Kidney (tissue), 19 donors: ENCODE results near the gene SERF1B. TPM values are rescaled to one million over a fixed set of nuclear protein-coding genes. Genes with fewer than 3 reads are reported as not detected.
"Not testable (repeated sequence)": the region's sequence is repeated elsewhere in the genome, so short reads cannot be mapped to it uniquely, and the experiment has no call there.

Experiments
- DNase-seq, 5 donors: peaks; one replicate each; pipeline ENCODE4 v3.0.0-alpha.2; 2013 to 2020
- FAIRE-seq: peaks from 2 replicates; lab custom pipeline; 2012; peaks lifted over from hg19 to GRCh38; lab: Jason Lieb, UNC
- H3K27ac ChIP-seq, 2 donors: one replicate each; pipeline ENCODE4 v1.7.0; 2013; ENCODE audit warnings: low read depth in 2 of 2, low read length in 2 of 2, inconsistent platforms in 1 of 2
- H3K27me3 ChIP-seq: one replicate; pipeline ENCODE4 v1.7.1; 2013; ENCODE audit warnings: low read length, inconsistent platforms; ENCODE audit not compliant: control insufficient read depth, insufficient read depth
- H3K36me3 ChIP-seq, 3 donors: one replicate each; pipeline versions ENCODE4 v1.7.0 to v1.7.1; 2013; ENCODE audit warnings: low read length in 3 of 3, control low read depth in 1 of 3, inconsistent platforms in 1 of 3; ENCODE audit not compliant: insufficient read depth in 3 of 3, control insufficient read depth in 2 of 3
- H3K4me1 ChIP-seq, 3 donors: one replicate each; pipeline versions ENCODE4 v1.7.0 to v1.7.1; 2013; ENCODE audit warnings: low read length in 3 of 3, inconsistent platforms in 1 of 3, low read depth in 1 of 3; ENCODE audit not compliant: control insufficient read depth in 2 of 3, insufficient read depth in 2 of 3
- H3K4me3 ChIP-seq, 3 donors: one replicate each; pipeline versions ENCODE4 v1.7.0 to v1.8.1; 2013; ENCODE audit warnings: low read length in 3 of 3, control low read depth in 1 of 3, inconsistent platforms in 1 of 3
- H3K9ac ChIP-seq, 3 donors: one replicate each; pipeline versions ENCODE4 v1.7.0 to v1.7.1; 2013; ENCODE audit warnings: low read length in 3 of 3, control low read depth in 1 of 3, inconsistent platforms in 1 of 3
- H3K9me3 ChIP-seq, 3 donors: one replicate each; pipeline versions ENCODE4 v1.7.0 to v1.7.1; 2013; ENCODE audit warnings: low read length in 3 of 3, control low read depth in 1 of 3, inconsistent platforms in 1 of 3; ENCODE audit not compliant: control insufficient read depth in 2 of 3, insufficient read depth in 1 of 3
- intact Hi-C: fragments of 100-400 bp; cut with DNase I; formaldehyde crosslinking; loops from one replicate; pipeline ENCODE4 v1.11.1; 2022
- long read RNA-seq, 10 donors: library from polyadenylated mRNA in 1 of 10; unstranded in 1 of 10; transcript quantifications; one replicate each; pipeline ENCODE4 v2.0.0 and lab custom pipeline, GENCODE V29; 2021 to 2026
- polyA plus RNA-seq: library from polyadenylated mRNA; stranded (reverse); fragments of 350-450 nt; fragmentation: Illumina TruSeq; extraction: RNeasy Lipid Tissue Mini Kit (QIAGEN cat#74804); gene quantifications from one replicate; pipeline ENCODE4 v1.2.3, GENCODE V29; 2014; ENCODE audit warnings: low read depth, low replicate concordance; ENCODE audit not compliant: insufficient read depth
- total RNA-seq: library from RNA; stranded (reverse); fragmentation: NEBNext Ultra II Directional; extraction: Animal tissue kit (Norgen Biotek cat#: 25700); gene quantifications from one replicate; pipeline ENCODE4 v1.2.1, GENCODE V29; 2021
- donor health status: control.
- donor health status: control.
- donor health status: DM: yes; HTN: yes; CAD: no.
- donor health status: Normal renal cell carcinoma (clear cell type).

Gene SERF1B
- total RNA-seq (19.9 TPM), polyA plus RNA-seq (78.9 TPM)
- long read RNA-seq, donor 1, transcript SERF1B-202 (3 exons, 703 nt) = major isoform, 17 of 33 reads
- long read RNA-seq, donor 1, partial matches to known transcripts = 7 of 33 reads
- long read RNA-seq, donor 1, other reads (novel, unspliced or antisense) = 5 of 33 reads
- long read RNA-seq, donor 2, transcript SERF1B-202 (3 exons, 703 nt) = major isoform, 15 of 17 reads
- long read RNA-seq, donor 2, partial matches to known transcripts = 0 of 17 reads
- long read RNA-seq, donor 2, other reads (novel, unspliced or antisense) = 0 of 17 reads
- long read RNA-seq, donor 3, transcript SERF1B-207 (3 exons, 433 nt) = minor isoform, 5 of 35 reads
- long read RNA-seq, donor 3, transcript SERF1B-202 (3 exons, 703 nt) = major isoform, 18 of 35 reads
- long read RNA-seq, donor 3, partial matches to known transcripts = 10 of 35 reads
- long read RNA-seq, donor 3, other reads (novel, unspliced or antisense) = 0 of 35 reads
- long read RNA-seq, donor 4, transcript SERF1B-202 (3 exons, 703 nt) = major isoform, 11 of 19 reads
- long read RNA-seq, donor 4, partial matches to known transcripts = 0 of 19 reads
- long read RNA-seq, donor 4, other reads (novel, unspliced or antisense) = 0 of 19 reads
- long read RNA-seq, donor 5, partial matches to known transcripts = 0 of 2 reads
- long read RNA-seq, donor 5, other reads (novel, unspliced or antisense) = 0 of 2 reads
- long read RNA-seq, donor 6, transcript SERF1B-207 (3 exons, 433 nt) = minor isoform, 5 of 96 reads
- long read RNA-seq, donor 6, transcript SERF1B-202 (3 exons, 703 nt) = major isoform, 45 of 96 reads
- long read RNA-seq, donor 6, partial matches to known transcripts = 41 of 96 reads
- long read RNA-seq, donor 6, other reads (novel, unspliced or antisense) = 0 of 96 reads
- long read RNA-seq, donor 7, transcript SERF1B-202 (3 exons, 703 nt) = major isoform, 5 of 7 reads
- long read RNA-seq, donor 7, partial matches to known transcripts = 0 of 7 reads
- long read RNA-seq, donor 7, other reads (novel, unspliced or antisense) = 1 of 7 reads
- long read RNA-seq, donor 8, transcript SERF1B-202 (3 exons, 703 nt) = major isoform, 15 of 21 reads
- long read RNA-seq, donor 8, partial matches to known transcripts = 0 of 21 reads
- long read RNA-seq, donor 8, other reads (novel, unspliced or antisense) = 0 of 21 reads
- long read RNA-seq, donor 9, transcript SERF1B-202 (3 exons, 703 nt) = major isoform, 11 of 14 reads
- long read RNA-seq, donor 9, partial matches to known transcripts = 0 of 14 reads
- long read RNA-seq, donor 9, other reads (novel, unspliced or antisense) = 0 of 14 reads
- long read RNA-seq, donor 10, transcript SERF1B-202 (3 exons, 703 nt) = major isoform, 20 of 28 reads
- long read RNA-seq, donor 10, partial matches to known transcripts = 5 of 28 reads
- long read RNA-seq, donor 10, other reads (novel, unspliced or antisense) = 0 of 28 reads

DNA sequence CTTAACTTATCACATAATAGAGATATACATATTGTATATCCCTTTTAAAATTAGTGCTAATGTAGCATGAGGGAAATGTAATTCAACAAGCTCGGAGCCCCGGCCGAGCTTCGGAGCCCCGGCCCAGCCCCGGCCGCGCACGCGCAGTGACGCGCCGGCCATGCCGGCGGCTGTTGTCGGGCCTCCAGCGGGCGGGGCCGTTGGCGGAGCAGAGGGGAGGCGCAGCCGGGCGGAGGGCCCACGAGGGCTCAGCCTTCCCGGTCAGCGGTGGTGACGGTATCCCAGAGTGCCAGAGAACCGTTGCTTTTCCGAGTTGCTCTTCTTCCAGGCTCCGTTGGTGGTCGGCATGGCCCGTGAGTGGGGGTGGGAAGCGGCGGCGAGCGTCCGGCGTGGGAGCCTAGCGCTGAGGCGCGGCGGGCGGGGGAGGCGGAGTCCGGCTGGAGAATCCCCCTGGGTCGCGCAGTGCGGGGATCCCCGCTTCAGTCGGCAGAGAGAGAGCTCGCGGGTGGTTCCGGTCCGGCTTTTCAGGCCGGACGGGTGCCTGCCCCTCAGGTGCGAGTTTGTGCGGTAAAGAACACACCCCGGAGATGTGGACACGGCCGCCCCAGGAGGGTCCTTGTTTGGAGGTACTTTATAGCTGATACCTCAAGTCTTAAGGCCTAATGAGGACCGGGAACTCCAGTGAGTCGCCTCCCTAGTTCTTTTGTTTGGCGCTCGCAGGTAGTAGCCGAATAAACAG is at the start of gene SERF1B:
SERF1B (plus strand) TSS at position 146 of the 739 bp plus-strand sequence; CDS start at position 347, 201 bp downstream.
- intact Hi-C loops, H3K36me3 ChIP-seq, H3K9ac ChIP-seq, H3K4me3 ChIP-seq, H3K27me3 ChIP-seq, H3K9me3 ChIP-seq, H3K4me1 ChIP-seq, H3K27ac ChIP-seq, DNase-seq, FAIRE-seq: not testable (repeated sequence)

DNA sequence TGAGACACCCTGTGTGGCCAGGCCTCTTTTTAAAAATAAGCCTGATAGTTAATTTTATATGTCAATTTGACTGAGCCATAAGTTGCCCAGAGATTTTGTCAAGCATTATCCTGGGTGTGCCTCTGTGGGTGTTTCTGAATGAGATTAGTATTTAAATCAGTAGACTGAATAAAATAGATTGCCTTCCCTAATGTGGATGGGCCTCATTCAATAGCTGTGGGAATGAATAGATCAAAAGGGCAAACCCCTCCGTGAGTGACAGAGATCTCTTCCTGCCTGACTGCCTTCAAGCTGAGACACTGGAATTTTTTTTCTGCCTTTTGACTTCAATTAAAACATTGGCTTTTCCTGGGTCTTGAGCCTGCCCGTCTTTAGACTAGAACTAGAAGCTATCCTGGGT is 33.3 kb upstream of the SERF1B start:
- FAIRE-seq, H3K4me1 ChIP-seq, H3K4me3 ChIP-seq, H3K9me3 ChIP-seq, DNase-seq, H3K36me3 ChIP-seq, H3K27me3 ChIP-seq, intact Hi-C loops, H3K27ac ChIP-seq, H3K9ac ChIP-seq: not testable (repeated sequence)

DNA sequence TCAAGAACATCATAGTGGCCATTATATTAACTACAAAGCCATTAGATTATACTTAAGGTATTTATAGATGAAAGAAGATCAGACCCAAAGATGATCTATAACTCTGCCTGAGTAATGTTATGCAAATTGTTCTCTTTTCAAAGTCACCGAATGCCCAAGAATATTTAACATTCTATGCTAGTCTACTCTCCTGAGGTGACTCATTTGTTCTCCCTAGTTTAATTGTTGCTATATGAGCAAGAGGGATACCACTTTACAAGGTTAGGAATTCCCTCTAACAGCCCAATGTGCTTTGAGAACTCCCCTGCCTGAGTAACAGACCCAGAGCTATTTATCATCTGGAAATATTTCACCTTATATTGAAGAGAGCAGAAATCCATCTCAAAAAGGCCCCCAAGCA is 29.5 kb upstream of the SERF1B start:
- H3K9ac ChIP-seq, H3K4me3 ChIP-seq, H3K36me3 ChIP-seq, H3K9me3 ChIP-seq, H3K4me1 ChIP-seq, FAIRE-seq, intact Hi-C loops, H3K27me3 ChIP-seq, DNase-seq, H3K27ac ChIP-seq: not testable (repeated sequence)

DNA sequence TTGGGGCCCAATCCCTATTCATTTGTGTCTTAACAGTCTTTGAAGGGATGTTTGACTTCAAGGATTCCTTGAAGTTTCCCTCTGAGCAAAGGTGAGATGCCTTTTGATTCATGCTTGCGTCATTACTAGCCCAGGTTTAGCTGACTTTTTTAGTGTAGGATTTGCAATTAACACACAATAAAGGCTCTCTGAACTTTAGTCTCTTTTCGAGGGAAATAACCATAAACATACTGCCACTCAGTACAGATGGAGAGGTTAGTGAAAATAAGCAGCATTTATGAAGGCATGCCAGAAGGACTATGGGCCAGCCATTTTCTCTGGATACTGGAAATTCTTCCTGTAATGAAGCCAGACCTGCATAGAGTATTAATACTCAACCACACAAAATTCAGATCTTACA is 4.4 kb upstream of the SERF1B start:
- H3K4me1 ChIP-seq, H3K9ac ChIP-seq, FAIRE-seq, H3K36me3 ChIP-seq, H3K27ac ChIP-seq, H3K4me3 ChIP-seq, H3K27me3 ChIP-seq, DNase-seq, intact Hi-C loops, H3K9me3 ChIP-seq: not testable (repeated sequence)

DNA sequence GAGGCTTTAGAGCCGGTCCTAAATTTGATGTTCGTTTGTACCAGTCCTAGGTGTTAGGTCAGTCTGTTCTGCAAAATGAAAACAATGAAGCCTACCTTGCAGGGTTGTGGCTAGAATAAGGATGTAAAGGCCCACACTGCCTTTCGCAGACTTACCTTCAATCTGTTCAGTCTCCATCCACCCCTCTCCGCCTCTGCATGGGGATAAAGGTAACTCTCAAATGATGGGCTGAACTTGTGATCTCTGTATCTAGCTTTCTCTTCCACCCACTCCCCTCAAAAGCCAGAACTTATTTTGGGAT is 744 bp downstream of the SERF1B start:
- H3K9ac ChIP-seq, H3K27me3 ChIP-seq, DNase-seq, H3K4me3 ChIP-seq, H3K27ac ChIP-seq, H3K9me3 ChIP-seq, FAIRE-seq, H3K4me1 ChIP-seq, H3K36me3 ChIP-seq, intact Hi-C loops: not testable (repeated sequence)

DNA sequence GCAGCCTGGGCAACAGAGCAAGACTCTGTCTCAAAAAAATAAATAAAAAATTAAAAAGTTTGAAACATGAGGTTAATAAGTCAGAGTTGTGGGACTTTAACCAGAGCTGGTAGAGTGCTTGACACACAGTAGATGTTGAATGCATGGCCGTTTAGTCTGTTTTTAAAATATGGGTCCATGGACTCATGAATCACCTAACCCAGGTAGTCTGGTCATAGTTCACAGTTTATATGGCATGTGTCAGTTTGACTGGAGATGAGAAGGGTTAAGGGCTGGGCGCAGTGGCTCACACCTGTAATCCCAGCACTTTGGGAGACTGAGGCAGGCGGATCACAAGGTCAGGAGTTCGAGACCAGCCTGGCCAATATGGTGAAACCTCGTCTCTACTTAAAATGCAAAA is 6.2 kb downstream of the SERF1B start:
- H3K9ac ChIP-seq, H3K4me1 ChIP-seq, FAIRE-seq, H3K27ac ChIP-seq, DNase-seq, H3K9me3 ChIP-seq, intact Hi-C loops, H3K36me3 ChIP-seq, H3K4me3 ChIP-seq, H3K27me3 ChIP-seq: not testable (repeated sequence)

DNA sequence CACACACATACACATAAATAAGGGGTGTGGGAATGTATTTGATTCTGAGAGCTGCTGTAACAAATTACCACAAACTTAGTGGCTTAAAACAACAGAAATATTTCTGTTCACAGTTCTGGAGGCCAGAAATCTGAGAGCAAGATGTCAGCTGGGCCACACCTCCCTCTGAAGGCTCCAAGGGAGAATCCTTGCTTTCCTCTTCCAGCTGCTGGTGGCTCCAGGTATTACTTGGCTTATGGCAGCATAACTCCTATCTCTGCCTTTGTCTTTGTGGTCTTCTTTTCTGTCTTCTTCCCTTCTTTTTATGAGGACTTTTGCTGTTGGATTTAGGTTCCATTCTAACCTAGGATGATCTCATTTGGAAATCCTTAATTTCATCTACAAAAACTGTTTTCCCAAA is 16.4 kb downstream of the SERF1B start:
- FAIRE-seq, H3K4me3 ChIP-seq, H3K4me1 ChIP-seq, H3K27me3 ChIP-seq, H3K9me3 ChIP-seq, H3K9ac ChIP-seq, H3K36me3 ChIP-seq, DNase-seq, intact Hi-C loops, H3K27ac ChIP-seq: not testable (repeated sequence)
